Smooth muscle cell (in vitro differentiated cells): Measurements from ENCODE around the gene BRSK1. TPM values are rescaled to one million over a fixed set of nuclear protein-coding genes. Genes with fewer than 3 reads are reported as not detected.

Source experiments
- DNase-seq: peaks from one replicate; lab custom pipeline; 2025; ENCODE audit not compliant: unreplicated experiment; lab: John Stamatoyannopoulos, UW
- H2AFZ ChIP-seq: fragments of 200-600 bp; sonication (generic); 2 replicates; pipeline ENCODE4 v1.6.0; 2016; ENCODE audit warnings: antibody characterized with exemption, low read depth, mild to moderate bottlenecking
- H3F3A ChIP-seq: fragments of 200-600 bp; sonication (generic); 2 replicates; pipeline ENCODE4 v1.6.0; 2017; ENCODE audit warnings: antibody characterized with exemption, low read depth
- H3K27ac ChIP-seq: fragments of 200-600 bp; sonication (generic); 2 replicates; pipeline ENCODE4 v1.5.1; 2016; ENCODE audit warnings: low read depth, mild to moderate bottlenecking
- H3K27me3 ChIP-seq: fragments of 200-600 bp; sonication (generic); 2 replicates; pipeline ENCODE4 v1.6.1; 2016; ENCODE audit warnings: low read depth, mild to moderate bottlenecking
- H3K36me3 ChIP-seq: fragments of 200-600 bp; sonication (generic); 2 replicates; pipeline ENCODE4 v1.5.1; 2016; ENCODE audit warnings: low read depth
- H3K4me1 ChIP-seq: fragments of 200-600 bp; sonication (generic); 2 replicates; pipeline ENCODE4 v1.5.1; 2016; ENCODE audit warnings: low read depth
- H3K4me2 ChIP-seq: fragments of 200-600 bp; sonication (generic); 2 replicates; pipeline ENCODE4 v1.6.0; 2016; ENCODE audit warnings: mild to moderate bottlenecking
- H3K4me3 ChIP-seq: fragments of 200-600 bp; sonication (generic); 2 replicates; pipeline ENCODE4 v1.5.1; 2016; ENCODE audit warnings: mild to moderate bottlenecking
- H3K79me2 ChIP-seq: fragments of 200-600 bp; sonication (generic); 2 replicates; pipeline ENCODE4 v1.6.0; 2016; ENCODE audit warnings: low read depth, mild to moderate bottlenecking
- H3K9ac ChIP-seq: fragments of 200-600 bp; sonication (generic); 2 replicates; pipeline ENCODE4 v1.6.0; 2016; ENCODE audit warnings: low read depth
- H3K9me3 ChIP-seq: fragments of 200-600 bp; sonication (generic); replicated peaks from 2 replicates; pipeline ENCODE4 v1.5.1; 2016; ENCODE audit warnings: low read depth
- H4K20me1 ChIP-seq: fragments of 200-600 bp; sonication (generic); 2 replicates; pipeline ENCODE4 v1.6.0; 2016; ENCODE audit warnings: low read depth
- CTCF ChIP-seq: fragments of 200-600 bp; sonication (generic); IDR thresholded peaks from 2 replicates; pipeline ENCODE4 v1.5.1; 2017; ENCODE audit warnings: borderline replicate concordance, mild to moderate bottlenecking, antibody characterized with exemption; ENCODE audit not compliant: insufficient read depth, poor library complexity, severe bottlenecking
- WGBS: methylation state at CpG from one replicate; pipeline ENCODE4 v1.1.7; 2016; ENCODE audit warnings: low lambda C conversion rate; 5-methylcytosine and 5-hydroxymethylcytosine counted together
- polyA plus RNA-seq: library from polyadenylated mRNA; unstranded; fragments of >200 nt; fragmentation: Nextera tagmentation; extraction: Ambion mirVana; gene quantifications from 2 replicates; pipeline ENCODE4 v1.2.1, GENCODE V29; 2016
- total RNA-seq: library from RNA; depleted of rRNA; stranded (reverse); fragments of >200 nt; gene quantifications from 2 replicates; pipeline ENCODE4 v1.2.3, GENCODE V29; 2014

Gene BRSK1
- total and polyA plus RNA-seq, 2 experiments from 2014 or later: 3.0 to 5.0 TPM

GRCh38 chr19:55247621-55248099, 36.1 kb upstream of the BRSK1 start:
- DNase-seq: no peak

GRCh38 chr19:55248166-55248675, 35.6 kb upstream of the BRSK1 start:
- no peak for TF ChIP-seq CTCF
- H3K27ac ChIP-seq: peak overlapping the region; percentile 31
- 85% methylated on average over 10 of the region's 10 CpGs for WGBS
- no peaks in the 10 kb centered on the region for H3K4me1 ChIP-seq
- no peak overlapping the region for H3K4me2 ChIP-seq
- no peak overlapping the region for H2AFZ ChIP-seq
- H3K79me2 ChIP-seq: peaks cover 66% of the 10 kb centered on the region
- no peak overlapping the region for H3K9ac ChIP-seq
- no peaks in the 10 kb centered on the region for H3K27me3 ChIP-seq
- no peak overlapping the region for H3K4me3 ChIP-seq
- H4K20me1 ChIP-seq: peaks cover 86% of the 10 kb centered on the region
- no peaks in the 10 kb centered on the region for H3K36me3 ChIP-seq
- H3F3A ChIP-seq: no peaks in the 10 kb centered on the region
- no peaks in the 10 kb centered on the region for H3K9me3 ChIP-seq
- no peak for DNase-seq

More at GRCh38 chr19:55247621-55248099, 36.1 kb upstream of the BRSK1 start:
- Histone ChIP-seq H4K20me1 (peaks cover 84% of the 10 kb centered on the region), H3K4me3 (no peak overlapping the region), H3K27ac (peak overlapping the region; percentile 31), H3F3A (no peaks in the 10 kb centered on the region), H3K9ac (no peak overlapping the region), H3K36me3 (no peaks in the 10 kb centered on the region), H3K27me3 (no peaks in the 10 kb centered on the region), H3K4me1 (no peaks in the 10 kb centered on the region), H3K9me3 (no peaks in the 10 kb centered on the region), H3K4me2 (no peak overlapping the region), H2AFZ (no peak overlapping the region), H3K79me2 (peaks cover 60% of the 10 kb centered on the region)
- no peak for TF ChIP-seq CTCF
- WGBS: 64% methylated on average over 10 of the region's 10 CpGs

- WGBS: 86% methylated on average over 9 of the region's 9 CpGs
Observed at GRCh38 chr19:55248704-55249103, 35.1 kb upstream of the BRSK1 start.

More at GRCh38 chr19:55248704-55249103, 35.1 kb upstream of the BRSK1 start:
- Histone ChIP-seq H3K4me3 (no peak overlapping the region), H3K79me2 (peaks cover 71% of the 10 kb centered on the region), H3K9ac (no peak overlapping the region), H3K4me2 (no peak overlapping the region), H3F3A (no peaks in the 10 kb centered on the region), H3K27ac (no peak overlapping the region), H2AFZ (no peak overlapping the region), H3K36me3 (no peaks in the 10 kb centered on the region), H4K20me1 (peaks cover 87% of the 10 kb centered on the region), H3K4me1 (no peaks in the 10 kb centered on the region), H3K27me3 (no peaks in the 10 kb centered on the region), H3K9me3 (no peaks in the 10 kb centered on the region)
- no peak for DNase-seq
- TF ChIP-seq CTCF: no peak
